ENCODE measurements around the gene CNTLN.
"Not testable (repeated sequence)": the region's sequence is repeated elsewhere in the genome, so short reads cannot be mapped to it uniquely, and the experiment has no call there.

Gene CNTLN

DNA sequence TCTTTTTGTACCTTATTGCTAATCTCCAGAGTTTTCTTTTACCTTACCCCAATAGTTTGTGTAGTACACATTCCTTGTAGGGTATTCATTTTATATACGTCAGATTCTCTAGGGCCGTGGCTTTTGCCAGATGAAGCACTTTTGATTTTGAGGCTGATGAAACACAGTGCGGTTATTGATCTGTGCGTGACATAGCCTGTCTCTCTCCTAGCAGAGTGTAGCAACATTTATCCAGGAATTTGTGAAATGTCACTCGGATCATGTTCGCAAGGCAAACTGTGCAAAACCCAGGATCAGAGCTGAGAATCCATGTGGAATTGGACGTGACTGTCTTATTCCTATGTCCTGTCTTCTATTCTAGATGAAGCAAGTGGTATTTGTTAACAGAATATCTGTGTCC is 302.0 kb downstream of the CNTLN start:
- TF ChIP-seq, protein P1, sequence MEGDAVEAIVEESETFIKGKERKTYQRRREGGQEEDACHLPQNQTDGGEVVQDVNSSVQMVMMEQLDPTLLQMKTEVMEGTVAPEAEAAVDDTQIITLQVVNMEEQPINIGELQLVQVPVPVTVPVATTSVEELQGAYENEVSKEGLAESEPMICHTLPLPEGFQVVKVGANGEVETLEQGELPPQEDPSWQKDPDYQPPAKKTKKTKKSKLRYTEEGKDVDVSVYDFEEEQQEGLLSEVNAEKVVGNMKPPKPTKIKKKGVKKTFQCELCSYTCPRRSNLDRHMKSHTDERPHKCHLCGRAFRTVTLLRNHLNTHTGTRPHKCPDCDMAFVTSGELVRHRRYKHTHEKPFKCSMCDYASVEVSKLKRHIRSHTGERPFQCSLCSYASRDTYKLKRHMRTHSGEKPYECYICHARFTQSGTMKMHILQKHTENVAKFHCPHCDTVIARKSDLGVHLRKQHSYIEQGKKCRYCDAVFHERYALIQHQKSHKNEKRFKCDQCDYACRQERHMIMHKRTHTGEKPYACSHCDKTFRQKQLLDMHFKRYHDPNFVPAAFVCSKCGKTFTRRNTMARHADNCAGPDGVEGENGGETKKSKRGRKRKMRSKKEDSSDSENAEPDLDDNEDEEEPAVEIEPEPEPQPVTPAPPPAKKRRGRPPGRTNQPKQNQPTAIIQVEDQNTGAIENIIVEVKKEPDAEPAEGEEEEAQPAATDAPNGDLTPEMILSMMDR (IDR thresholded peaks at IDR 0.05; ENCODE audit: control insufficient read depth, extremely low read depth, insufficient read depth) = no peak

DNA sequence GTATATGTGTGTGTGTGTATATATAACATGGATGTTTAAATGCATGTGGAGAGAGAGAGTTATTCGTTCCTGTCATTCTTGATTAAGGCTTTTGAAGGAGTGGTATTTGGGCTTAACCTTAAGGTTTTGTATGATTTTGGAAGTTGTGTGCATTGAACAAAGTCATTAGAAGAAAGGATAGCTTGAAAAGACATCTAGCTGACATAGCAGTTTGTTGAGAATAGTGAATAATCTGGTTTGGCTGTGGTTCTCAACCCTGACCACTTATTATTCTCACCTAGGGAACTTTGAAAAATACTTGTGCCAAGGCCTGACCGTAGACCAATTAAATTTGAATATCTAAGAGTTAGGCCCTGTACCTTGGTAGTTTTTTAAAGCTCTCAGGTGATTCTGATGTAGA is 303.0 kb downstream of the CNTLN start:
- H3K4me3 ChIP-seq (ENCODE audit: low read depth, low read length) = no peak overlapping the region
- no peak for DNase-seq (ENCODE audit: low read depth)
- TF ChIP-seq, protein P1 (IDR thresholded peaks at IDR 0.05; ENCODE audit: control insufficient read depth, extremely low read depth, insufficient read depth) = no peak

More for the DNA sequence above, 302.0 kb downstream of the CNTLN start:
- no peak overlapping the region for H3K4me3 ChIP-seq (ENCODE audit: low read depth, low read length)
- no peak for DNase-seq (ENCODE audit: low read depth)

DNA sequence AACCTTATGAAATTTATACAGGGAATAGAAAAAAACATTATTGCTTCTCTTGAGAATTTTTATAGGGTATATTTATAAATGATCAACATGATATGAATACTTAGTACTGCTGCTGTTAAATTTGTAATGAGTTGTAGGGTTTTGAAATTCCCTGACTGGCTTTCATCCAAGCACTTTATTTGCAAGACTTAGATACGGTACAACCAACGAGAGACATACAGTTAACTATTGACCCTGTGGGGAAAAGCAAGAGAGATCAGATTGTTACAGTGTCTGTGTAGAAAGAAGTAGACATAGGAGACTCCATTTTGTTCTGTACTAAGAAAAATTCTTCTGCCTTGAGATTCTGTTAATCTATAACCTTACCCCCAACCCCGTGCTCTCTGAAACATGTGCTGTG is 310.3 kb downstream of the CNTLN start:
- H3K4me3 ChIP-seq (ENCODE audit: low read depth, low read length); DNase-seq (ENCODE audit: low read depth): not testable (repeated sequence)

DNA sequence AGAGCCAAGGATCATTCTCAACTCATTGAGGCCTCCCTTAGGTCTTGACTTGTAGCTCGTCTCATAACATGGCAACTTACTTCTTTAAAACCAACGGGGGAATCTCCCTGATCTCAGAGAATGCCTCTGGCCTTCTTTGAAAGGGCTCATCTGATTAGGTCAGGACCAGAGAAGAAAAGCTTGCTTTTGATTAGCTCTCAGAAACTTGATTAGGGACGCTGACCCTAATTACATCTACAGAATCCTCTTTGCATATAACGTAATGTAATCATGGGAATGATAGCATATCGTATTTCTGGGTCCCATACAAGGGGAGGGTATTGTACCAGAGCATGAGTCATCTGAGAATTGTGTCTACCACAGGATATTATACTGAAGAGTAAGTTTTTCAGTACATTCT is 318.9 kb downstream of the CNTLN start:
- H3K4me3 ChIP-seq (ENCODE audit: low read depth, low read length) = no peak overlapping the region
- DNase-seq (ENCODE audit: low read depth) = no peak
- TF ChIP-seq, protein P1 (IDR thresholded peaks at IDR 0.05; ENCODE audit: control insufficient read depth, extremely low read depth, insufficient read depth) = no peak

DNA sequence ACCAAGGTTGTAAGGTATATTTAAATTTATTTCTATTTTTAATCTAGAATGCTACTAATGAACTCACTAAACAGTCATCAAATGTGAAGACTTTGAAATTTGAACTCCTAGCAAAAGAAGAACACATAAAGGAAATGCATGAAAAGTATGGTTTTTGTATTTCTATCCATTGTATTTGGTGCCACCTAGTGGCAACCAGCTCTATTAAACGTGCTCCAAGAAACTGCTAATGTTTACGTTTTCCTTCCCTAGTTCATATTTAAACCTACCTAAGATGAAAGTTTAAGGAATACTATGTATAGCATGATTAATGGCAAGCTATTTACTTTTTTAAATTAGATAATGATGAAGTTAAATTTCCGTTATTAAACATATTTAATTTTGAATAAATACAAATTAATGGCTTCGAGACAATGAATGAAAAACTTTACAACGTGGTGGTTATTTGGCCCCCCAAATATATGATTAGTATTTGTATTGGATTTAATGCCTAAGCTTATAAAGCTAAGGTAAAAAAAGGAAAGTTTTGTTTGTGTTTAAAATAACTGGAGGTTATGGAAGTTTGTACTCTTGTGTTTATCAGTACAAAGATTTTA is 328.1 kb downstream of the CNTLN start:
- DNase-seq (ENCODE audit: low read depth) = peak; percentile 26
- TF ChIP-seq, protein P1 (IDR thresholded peaks at IDR 0.05; ENCODE audit: control insufficient read depth, extremely low read depth, insufficient read depth) = peak; percentile 72

DNA sequence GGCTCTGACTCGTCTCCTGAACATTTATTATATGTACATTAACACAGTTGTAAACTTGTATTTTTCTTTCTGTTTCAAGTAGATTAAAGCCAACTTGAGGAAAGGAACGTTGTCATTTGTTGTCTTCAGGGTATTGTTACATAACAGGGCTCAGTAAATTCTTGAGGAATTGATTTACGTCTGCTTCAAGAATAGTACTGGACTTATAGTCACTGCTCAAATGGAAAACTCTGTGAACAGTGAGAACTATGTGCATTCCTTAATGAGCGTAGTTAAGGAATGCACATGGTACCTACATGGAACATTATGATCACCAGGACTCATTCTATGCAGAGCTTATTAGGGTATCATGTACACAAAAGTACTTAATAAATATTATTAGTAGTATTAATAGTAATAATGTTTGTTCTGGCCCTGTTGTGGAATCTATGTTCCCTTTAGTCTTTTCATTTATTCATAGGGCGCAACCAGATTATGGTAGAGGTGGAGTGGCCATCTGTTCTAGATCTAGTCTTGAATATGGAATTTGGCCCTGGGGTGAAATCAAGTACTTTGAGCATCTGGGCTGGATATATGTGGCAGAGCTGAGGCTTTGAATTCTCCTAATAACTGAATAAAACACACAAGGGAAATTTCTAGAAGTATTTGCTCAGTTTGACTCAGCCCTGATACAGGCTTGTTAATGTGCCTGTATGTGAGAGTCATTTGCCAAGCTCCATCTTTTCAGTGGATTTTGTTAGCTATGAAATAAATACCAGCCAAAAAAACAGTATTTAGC is 335.4 kb downstream of the CNTLN start:
- TF ChIP-seq, protein P1 (IDR thresholded peaks at IDR 0.05; ENCODE audit: control insufficient read depth, extremely low read depth, insufficient read depth) = no peak
- no peak for DNase-seq (ENCODE audit: low read depth)
- no peak overlapping the region for H3K4me3 ChIP-seq (ENCODE audit: low read depth, low read length)

More for the DNA sequence above, 328.1 kb downstream of the CNTLN start:
- H3K4me3 ChIP-seq (ENCODE audit: low read depth, low read length) = no peak overlapping the region

DNA sequence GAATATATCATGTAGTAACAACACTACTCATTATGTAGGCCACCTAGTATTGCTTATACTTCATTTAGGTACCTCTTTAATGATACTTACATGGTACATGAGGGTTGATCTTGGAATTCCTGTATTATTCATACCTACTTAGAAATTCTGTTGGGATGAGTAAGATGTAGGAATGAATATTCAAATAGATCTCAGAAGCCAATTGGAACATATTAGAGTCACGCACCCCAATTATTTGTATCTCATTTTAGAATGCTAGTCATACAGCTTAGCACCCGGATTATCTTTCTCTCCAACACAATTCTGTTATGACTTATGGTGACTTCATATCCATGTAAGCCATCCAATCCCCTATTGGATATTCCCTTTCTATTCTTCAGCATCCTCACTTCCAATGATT is 337.3 kb downstream of the CNTLN start:
- TF ChIP-seq, protein P1 (IDR thresholded peaks at IDR 0.05; ENCODE audit: control insufficient read depth, extremely low read depth, insufficient read depth) = no peak
- no peak for DNase-seq (ENCODE audit: low read depth)
- H3K4me3 ChIP-seq (ENCODE audit: low read depth, low read length) = no peak overlapping the region
